Ectodermal cell (in vitro differentiated cells): ENCODE results near the gene PATE3.

Experiments used
- H3K27ac ChIP-seq: 2 replicates; pipeline ENCODE4 v1.7.0; 2013; ENCODE audit warnings: mild to moderate bottlenecking, low read depth, low read length; ENCODE audit not compliant: insufficient read depth, poor library complexity, severe bottlenecking
- H3K27me3 ChIP-seq: 2 replicates; pipeline ENCODE4 v1.7.0; 2013; ENCODE audit warnings: mild to moderate bottlenecking, low read length; ENCODE audit not compliant: insufficient read depth, control insufficient read depth, poor library complexity, severe bottlenecking
- H3K36me3 ChIP-seq: one replicate; pipeline ENCODE4 v1.7.0; 2013; ENCODE audit warnings: low read length; ENCODE audit not compliant: control insufficient read depth, insufficient read depth
- H3K4me1 ChIP-seq: one replicate; pipeline ENCODE4 v1.7.0; 2013; ENCODE audit warnings: low read length; ENCODE audit not compliant: control insufficient read depth, insufficient read depth
- H3K4me3 ChIP-seq: 2 replicates; pipeline ENCODE4 v1.7.0; 2013; ENCODE audit warnings: low read depth, low read length, control low read depth; ENCODE audit not compliant: insufficient read depth
- H3K9me3 ChIP-seq: 2 replicates; pipeline ENCODE4 v1.7.0; 2013; ENCODE audit warnings: mild to moderate bottlenecking, low read length, moderate library complexity; ENCODE audit not compliant: control insufficient read depth
- WGBS, 2 experiments: methylation state at CpG; one replicate each; pipeline ENCODE4 v1.1.7; 2013; ENCODE audit warnings: missing lambda C conversion rate in 2 of 2; 5-methylcytosine and 5-hydroxymethylcytosine counted together

The PATE3 gene

DNA sequence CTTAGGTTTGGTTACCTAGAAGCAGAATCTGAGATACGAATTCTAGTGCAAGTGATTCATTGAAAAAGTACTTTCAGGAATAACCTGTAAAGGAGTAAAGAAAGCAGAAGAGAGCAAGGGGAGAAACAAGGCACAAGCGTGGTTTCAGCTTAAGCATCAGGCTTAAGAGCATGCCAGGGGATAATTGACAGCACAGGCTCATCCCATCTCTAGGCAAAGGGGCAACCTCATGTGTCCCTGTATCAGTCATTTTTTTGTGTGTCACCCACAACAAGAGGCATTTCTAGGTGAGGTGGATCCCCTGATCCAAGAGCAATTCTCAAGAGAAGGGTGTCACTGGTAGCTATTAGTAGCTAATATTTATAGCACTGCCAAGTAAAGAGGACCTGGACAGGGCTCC is 17.3 kb upstream of the PATE3 start:
- no peaks in the 10 kb centered on the region for H3K36me3 ChIP-seq
- WGBS, 2 experiments: 82 to 93% methylated on average over 2 of the region's 2 CpGs
- H3K27me3 ChIP-seq: no peaks in the 10 kb centered on the region
- H3K9me3 ChIP-seq: no peaks in the 10 kb centered on the region
- no peak overlapping the region for H3K4me3 ChIP-seq
- no peaks in the 10 kb centered on the region for H3K4me1 ChIP-seq
- H3K27ac ChIP-seq: no peak overlapping the region

DNA sequence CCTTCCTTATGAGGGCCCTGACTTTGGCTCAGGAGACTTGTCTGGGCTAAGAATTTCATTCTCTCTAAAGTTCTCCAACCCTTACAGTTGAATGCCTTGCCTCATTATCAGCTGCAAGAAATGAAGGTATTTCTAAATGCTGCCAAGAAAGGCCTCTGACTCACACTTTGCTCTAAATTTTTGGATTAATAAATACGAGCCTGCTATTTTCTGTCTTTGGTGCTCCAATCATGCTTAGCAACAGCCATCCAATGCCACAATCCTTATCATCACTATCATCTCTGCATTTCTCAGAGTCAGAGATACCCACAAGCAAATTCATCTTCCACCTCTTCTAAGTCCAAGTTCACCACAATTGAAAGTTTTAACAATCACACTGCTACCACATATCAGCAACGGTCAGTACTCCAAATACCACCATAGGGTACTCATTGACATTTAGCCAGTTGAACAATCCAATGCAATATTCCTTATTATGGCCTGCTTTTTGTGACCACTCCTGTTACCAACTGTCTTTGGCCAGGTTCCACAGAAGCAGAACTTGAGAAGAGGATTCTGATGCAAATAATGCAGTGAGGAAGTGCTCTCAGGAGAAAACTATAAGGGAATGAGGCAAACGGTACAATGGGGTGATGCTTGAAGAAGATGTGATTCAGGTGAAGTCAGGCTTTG is 15.0 kb upstream of the PATE3 start:
- Histone ChIP-seq H3K27ac (no peak overlapping the region), H3K4me3 (no peak overlapping the region), H3K27me3 (no peaks in the 10 kb centered on the region), H3K36me3 (no peaks in the 10 kb centered on the region), H3K9me3 (no peaks in the 10 kb centered on the region), H3K4me1 (no peaks in the 10 kb centered on the region)
- 92 to 96% methylated on average over 3 of the region's 3 CpGs for WGBS, 2 experiments

GRCh38 chr11:125773516-125773915 is 14.4 kb upstream of the PATE3 start:
- WGBS, 2 experiments: 90 to 91% methylated on average over 3 of the region's 3 CpGs
- H3K27ac ChIP-seq: no peak overlapping the region
- H3K4me3 ChIP-seq: no peak overlapping the region
- no peaks in the 10 kb centered on the region for H3K36me3 ChIP-seq
- no peaks in the 10 kb centered on the region for H3K9me3 ChIP-seq
- H3K4me1 ChIP-seq: no peaks in the 10 kb centered on the region
- H3K27me3 ChIP-seq: no peaks in the 10 kb centered on the region

GRCh38 chr11:125777309-125777708 is 10.6 kb upstream of the PATE3 start:
- no peaks in the 10 kb centered on the region for H3K36me3 ChIP-seq
- H3K4me3 ChIP-seq: no peak overlapping the region
- H3K4me1 ChIP-seq: no peaks in the 10 kb centered on the region
- H3K9me3 ChIP-seq: no peaks in the 10 kb centered on the region
- H3K27ac ChIP-seq: no peak overlapping the region
- H3K27me3 ChIP-seq: no peaks in the 10 kb centered on the region
- WGBS, 2 experiments: 82 to 94% methylated on average over 5 of the region's 5 CpGs

DNA sequence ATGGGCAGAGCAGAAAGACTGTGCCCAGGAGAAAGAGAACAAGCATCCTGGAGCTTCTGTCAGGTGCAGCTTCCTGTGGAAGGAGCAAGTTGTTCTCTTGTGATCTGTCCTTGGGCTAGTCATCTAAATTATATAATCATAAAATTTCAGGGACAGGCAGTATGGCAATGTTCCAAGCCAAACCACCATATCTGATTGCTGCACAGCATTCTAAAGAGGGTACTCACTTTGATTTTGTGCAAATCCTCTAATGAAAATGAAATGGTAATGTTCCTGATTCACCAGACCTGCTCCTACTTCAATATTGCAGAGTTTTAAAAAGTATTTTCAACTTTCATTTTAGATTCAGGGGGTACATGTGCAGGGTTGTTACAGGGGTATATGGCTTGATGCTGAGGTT is 9.2 kb upstream of the PATE3 start, which contains the start of gene PATE2:
PATE2 (minus strand) TSS at position 101 of the 400 bp plus-strand sequence; CDS start at position 46, 55 bp downstream.
- H3K4me1 ChIP-seq: no peaks in the 10 kb centered on the region
- H3K9me3 ChIP-seq: no peaks in the 10 kb centered on the region
- H3K27me3 ChIP-seq: no peaks in the 10 kb centered on the region
- H3K27ac ChIP-seq: no peak within 1 kb of the TSS
- no peaks in the 10 kb centered on the region for H3K36me3 ChIP-seq
- H3K4me3 ChIP-seq: no peak within 1 kb of the TSS

GRCh38 chr11:125784678-125785077 is 3.2 kb upstream of the PATE3 start:
- no peaks in the 10 kb centered on the region for H3K4me1 ChIP-seq
- no peak overlapping the region for H3K4me3 ChIP-seq
- H3K27me3 ChIP-seq: no peaks in the 10 kb centered on the region
- no peak overlapping the region for H3K27ac ChIP-seq
- 78 to 82% methylated on average over 2 of the region's 2 CpGs for WGBS, 2 experiments
- H3K36me3 ChIP-seq: no peaks in the 10 kb centered on the region
- no peaks in the 10 kb centered on the region for H3K9me3 ChIP-seq

DNA sequence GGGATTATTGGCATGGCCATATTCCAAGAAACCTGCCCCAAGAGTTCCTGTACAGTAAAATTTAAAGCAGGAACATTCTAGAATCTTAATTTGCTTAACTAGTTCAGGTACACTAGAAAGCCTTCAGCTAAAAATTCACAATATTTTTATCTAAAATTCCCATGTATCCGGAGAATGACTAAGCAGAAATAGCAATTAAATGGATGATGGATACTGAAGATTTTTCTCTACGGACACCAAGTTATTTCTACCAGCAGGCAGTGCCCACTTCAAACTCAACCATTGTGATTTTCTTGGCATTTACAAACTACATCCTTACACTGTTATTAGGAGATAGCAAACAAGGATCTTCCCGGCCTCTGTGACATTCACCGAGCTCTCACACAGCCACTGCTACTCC is 2.9 kb downstream of the PATE3 start:
- H3K9me3 ChIP-seq: no peaks in the 10 kb centered on the region
- WGBS, 2 experiments: 94 to 95% methylated on average over 2 to 4 of the region's 4 CpGs
- H3K4me3 ChIP-seq: no peak overlapping the region
- no peaks in the 10 kb centered on the region for H3K4me1 ChIP-seq
- H3K27me3 ChIP-seq: no peaks in the 10 kb centered on the region
- no peaks in the 10 kb centered on the region for H3K36me3 ChIP-seq
- no peak overlapping the region for H3K27ac ChIP-seq

DNA sequence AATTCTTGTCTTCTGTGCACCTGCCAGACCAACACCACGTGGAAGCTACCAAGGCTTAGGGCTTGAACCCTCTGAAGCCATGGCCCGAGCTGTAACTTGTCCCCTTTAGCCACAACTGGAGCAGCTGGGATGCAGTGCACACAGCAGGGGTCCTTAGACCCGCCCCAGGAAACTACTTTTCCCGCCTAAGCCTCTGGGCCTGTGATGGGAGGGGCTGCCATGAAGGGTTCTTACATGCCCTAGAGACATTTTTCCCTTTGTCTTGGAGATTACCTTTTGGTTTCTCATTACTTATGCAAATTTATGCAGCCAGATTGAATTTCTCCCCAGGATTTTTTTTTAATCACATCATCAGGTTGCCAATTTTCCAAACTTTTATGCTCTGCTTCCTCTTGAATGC is 9.7 kb downstream of the PATE3 start:
- no peaks in the 10 kb centered on the region for H3K36me3 ChIP-seq
- H3K27me3 ChIP-seq: no peaks in the 10 kb centered on the region
- H3K4me3 ChIP-seq: no peak overlapping the region
- no peak overlapping the region for H3K27ac ChIP-seq
- no peaks in the 10 kb centered on the region for H3K9me3 ChIP-seq
- WGBS, 2 experiments: 46 to 52% methylated on average over 4 of the region's 4 CpGs
- H3K4me1 ChIP-seq: no peaks in the 10 kb centered on the region

- H3K27me3 ChIP-seq: no peaks in the 10 kb centered on the region
- H3K9me3 ChIP-seq: no peaks in the 10 kb centered on the region
- H3K27ac ChIP-seq: no peak overlapping the region
- H3K4me3 ChIP-seq: no peak overlapping the region
- H3K36me3 ChIP-seq: no peaks in the 10 kb centered on the region
- no peaks in the 10 kb centered on the region for H3K4me1 ChIP-seq
- 83 to 85% methylated on average over 1 of the region's 2 CpGs for WGBS, 2 experiments
Measured at GRCh38 chr11:125799808-125800207, 11.9 kb downstream of the PATE3 start.

GRCh38 chr11:125802387-125802786 is 14.5 kb downstream of the PATE3 start:
- Histone ChIP-seq H3K27ac (no peak overlapping the region), H3K36me3 (no peaks in the 10 kb centered on the region), H3K9me3 (no peaks in the 10 kb centered on the region), H3K27me3 (no peaks in the 10 kb centered on the region), H3K4me3 (no peak overlapping the region), H3K4me1 (no peaks in the 10 kb centered on the region)
- WGBS, 2 experiments: 0% methylated on average over 1 of the region's 1 CpG

DNA sequence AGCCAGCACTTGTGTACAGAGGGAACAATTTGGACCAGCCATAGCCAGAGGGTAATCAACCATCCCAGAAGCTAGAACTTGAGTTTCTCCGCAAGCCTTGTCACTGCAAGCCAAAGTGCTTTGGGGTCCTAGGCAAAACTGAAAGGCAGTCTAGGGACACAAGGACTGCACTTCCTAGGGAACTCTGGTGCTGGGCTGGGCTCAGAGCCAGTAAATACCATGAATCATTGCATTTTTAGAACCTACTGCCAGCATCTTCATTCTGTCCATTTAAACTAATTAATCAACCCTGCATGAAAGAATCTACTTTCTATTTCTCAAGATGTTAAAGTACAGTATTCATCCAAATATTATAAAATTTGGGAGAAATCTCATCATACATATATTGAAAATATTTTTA is 20.0 kb downstream of the PATE3 start:
- no peak overlapping the region for H3K4me3 ChIP-seq
- H3K27me3 ChIP-seq: no peaks in the 10 kb centered on the region
- no peaks in the 10 kb centered on the region for H3K36me3 ChIP-seq
- 97% methylated on average over 1 of the region's 1 CpG for WGBS, 2 experiments
- H3K27ac ChIP-seq: no peak overlapping the region
- H3K4me1 ChIP-seq: no peaks in the 10 kb centered on the region
- H3K9me3 ChIP-seq: no peaks in the 10 kb centered on the region
